ENCODE measurements around the gene PTPRR.

PTPRR gene

GRCh38 chr12:70927356-70927755 is 6.8 kb upstream of the PTPRR start:
- H2AFZ ChIP-seq (ENCODE audit: low read length), result no peak overlapping the region
- no peaks in the 10 kb centered on the region for H4K20me1 ChIP-seq (ENCODE audit: insufficient read depth, low read length, poor library complexity, severe bottlenecking)

GRCh38 chr12:70925539-70925938 is 5.0 kb upstream of the PTPRR start:
- no peaks in the 10 kb centered on the region for H3K9me2 ChIP-seq (replicated peaks; ENCODE audit: low read depth, low read length)
- no peak overlapping the region for H3K4me2 ChIP-seq (ENCODE audit: low read depth, low read length, poor library complexity, severe bottlenecking)
- no peak overlapping the region for H3K9ac ChIP-seq (ENCODE audit: low read depth, low read length, poor library complexity, severe bottlenecking)
- H3F3A ChIP-seq (ENCODE audit: low read depth), result no peaks in the 10 kb centered on the region
- H2AFZ ChIP-seq (ENCODE audit: low read length), result no peak overlapping the region
- no peaks in the 10 kb centered on the region for H3K4me1 ChIP-seq (ENCODE audit: insufficient read depth, low read length, poor library complexity, severe bottlenecking)
- H3K27me3 ChIP-seq (ENCODE audit: insufficient read depth, low read length, poor library complexity, severe bottlenecking), result no peaks in the 10 kb centered on the region
- TF ChIP-seq CTCF (conservative IDR thresholded peaks at IDR 0.05; ENCODE audit: low read length), result no peak
- TF ChIP-seq EZH2phosphoT487 (IDR thresholded peaks at IDR 0.05; ENCODE audit: borderline replicate concordance), result no peak
- H4K20me1 ChIP-seq (ENCODE audit: insufficient read depth, low read length, poor library complexity, severe bottlenecking), result no peaks in the 10 kb centered on the region
- H3K79me2 ChIP-seq (ENCODE audit: insufficient read depth, low read length), result no peaks in the 10 kb centered on the region
- no peaks in the 10 kb centered on the region for H3K9me3 ChIP-seq (ENCODE audit: insufficient read depth, low read depth, low read length)
- H3K36me3 ChIP-seq (ENCODE audit: insufficient read depth, low read length), result no peaks in the 10 kb centered on the region
- H3K4me3 ChIP-seq (ENCODE audit: low read length, poor library complexity, severe bottlenecking), result no peak overlapping the region

More at GRCh38 chr12:70927356-70927755, 6.8 kb upstream of the PTPRR start:
- Histone ChIP-seq H3K9me3 (ENCODE audit: insufficient read depth, low read depth, low read length) (no peaks in the 10 kb centered on the region), H3K4me1 (ENCODE audit: insufficient read depth, low read length, poor library complexity, severe bottlenecking) (no peaks in the 10 kb centered on the region), H3F3A (ENCODE audit: low read depth) (no peaks in the 10 kb centered on the region), H3K79me2 (ENCODE audit: insufficient read depth, low read length) (no peaks in the 10 kb centered on the region), H3K4me2 (ENCODE audit: low read depth, low read length, poor library complexity, severe bottlenecking) (no peak overlapping the region), H3K4me3 (ENCODE audit: low read length, poor library complexity, severe bottlenecking) (no peak overlapping the region), H3K9me2 (replicated peaks; ENCODE audit: low read depth, low read length) (no peaks in the 10 kb centered on the region), H3K27me3 (ENCODE audit: insufficient read depth, low read length, poor library complexity, severe bottlenecking) (no peaks in the 10 kb centered on the region), H3K36me3 (ENCODE audit: insufficient read depth, low read length) (no peaks in the 10 kb centered on the region), H3K9ac (ENCODE audit: low read depth, low read length, poor library complexity, severe bottlenecking) (no peak overlapping the region)
- TF ChIP-seq CTCF (conservative IDR thresholded peaks at IDR 0.05; ENCODE audit: low read length) (no peak), EZH2phosphoT487 (IDR thresholded peaks at IDR 0.05; ENCODE audit: borderline replicate concordance) (no peak)

- H3F3A ChIP-seq (ENCODE audit: low read depth), result no peaks in the 10 kb centered on the region
- no peaks in the 10 kb centered on the region for H3K4me1 ChIP-seq (ENCODE audit: insufficient read depth, low read length, poor library complexity, severe bottlenecking)
- TF ChIP-seq EZH2phosphoT487 (IDR thresholded peaks at IDR 0.05; ENCODE audit: borderline replicate concordance) (no peak), CTCF (conservative IDR thresholded peaks at IDR 0.05; ENCODE audit: low read length) (no peak)
- H3K79me2 ChIP-seq (ENCODE audit: insufficient read depth, low read length), result no peaks in the 10 kb centered on the region
- no peaks in the 10 kb centered on the region for H4K20me1 ChIP-seq (ENCODE audit: insufficient read depth, low read length, poor library complexity, severe bottlenecking)
- no peak overlapping the region for H3K9ac ChIP-seq (ENCODE audit: low read depth, low read length, poor library complexity, severe bottlenecking)
- no peak overlapping the region for H3K4me2 ChIP-seq (ENCODE audit: low read depth, low read length, poor library complexity, severe bottlenecking)
- no peaks in the 10 kb centered on the region for H3K27me3 ChIP-seq (ENCODE audit: insufficient read depth, low read length, poor library complexity, severe bottlenecking)
- no peaks in the 10 kb centered on the region for H3K9me2 ChIP-seq (replicated peaks; ENCODE audit: low read depth, low read length)
- H3K36me3 ChIP-seq (ENCODE audit: insufficient read depth, low read length), result no peaks in the 10 kb centered on the region
- H2AFZ ChIP-seq (ENCODE audit: low read length), result no peak overlapping the region
- H3K4me3 ChIP-seq (ENCODE audit: low read length, poor library complexity, severe bottlenecking), result no peak overlapping the region
- H3K9me3 ChIP-seq (ENCODE audit: insufficient read depth, low read depth, low read length), result no peaks in the 10 kb centered on the region
These were observed 353 bp upstream of the PTPRR start for GRCh38 chr12:70920891-70921290.

All from Loucy (cell line).